Bone marrow (tissue), 2 donors: ENCODE measurements around the gene ANO6.
A peak's percentile ranks its signal among the peaks of the same experiment; 100 is the strongest.
"Not testable (repeated sequence)": the region's sequence is repeated elsewhere in the genome, so short reads cannot be mapped to it uniquely, and the experiment has no call there.

Experiments used
- DNase-seq, 2 donors: peaks; one replicate each; lab custom pipeline; 2025; lab: John Stamatoyannopoulos, UW

The ANO6 gene

DNA sequence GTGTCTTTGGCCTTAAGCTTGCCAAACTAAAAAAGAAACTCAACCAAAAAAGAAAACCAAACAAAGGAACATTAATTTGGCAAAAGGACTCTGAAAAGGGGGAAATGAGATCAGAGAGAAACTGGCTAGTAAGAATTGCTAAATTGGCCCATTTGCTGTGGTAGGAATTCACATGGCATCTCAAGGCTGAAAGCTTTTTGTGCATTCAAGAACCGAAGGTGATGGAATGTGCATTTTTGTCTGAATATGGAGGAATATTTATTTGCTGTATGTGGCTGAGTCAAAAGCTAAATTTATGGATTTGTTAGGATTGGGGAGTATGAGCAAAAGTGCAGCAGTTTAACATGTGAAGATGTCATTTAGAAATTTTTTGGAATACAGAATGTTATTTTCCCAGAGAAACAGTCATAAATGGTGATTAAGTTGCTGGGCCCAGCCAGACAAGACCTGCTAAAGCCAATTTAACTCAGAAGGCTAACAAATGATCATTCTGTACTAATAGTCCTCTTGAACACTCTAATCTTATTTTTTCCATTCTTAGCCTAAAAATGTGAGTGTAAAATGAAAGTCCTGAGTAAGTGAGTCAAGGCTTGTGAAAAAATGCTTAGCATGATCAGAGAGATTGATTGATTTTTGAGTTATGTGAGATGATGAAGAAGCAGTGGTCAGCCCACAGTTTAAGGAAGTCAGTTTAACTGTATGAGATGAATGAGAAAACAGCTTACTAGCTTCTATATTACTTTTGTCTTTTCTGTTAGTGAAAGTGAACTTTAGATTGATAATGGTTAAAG lies 94.1 kb downstream of the ANO6 start:
- no peak for DNase-seq

DNA sequence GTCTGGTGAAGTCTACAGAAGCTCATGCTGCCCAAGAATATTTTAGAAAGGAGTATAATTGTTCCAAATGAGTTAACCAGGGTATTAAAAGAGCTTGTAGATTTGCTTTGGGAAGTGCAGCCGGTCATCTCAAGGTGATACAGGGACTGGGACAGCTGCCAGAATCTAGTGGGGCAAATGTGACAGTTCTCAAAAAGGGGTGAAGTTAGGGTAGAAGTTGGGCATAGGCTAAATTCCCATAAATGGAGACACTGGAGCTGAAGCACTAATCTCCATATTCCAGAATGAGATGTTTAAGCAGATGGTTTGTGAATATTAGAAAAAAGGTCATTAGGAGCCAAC lies 94.7 kb downstream of the ANO6 start:
- no peak for DNase-seq

DNA sequence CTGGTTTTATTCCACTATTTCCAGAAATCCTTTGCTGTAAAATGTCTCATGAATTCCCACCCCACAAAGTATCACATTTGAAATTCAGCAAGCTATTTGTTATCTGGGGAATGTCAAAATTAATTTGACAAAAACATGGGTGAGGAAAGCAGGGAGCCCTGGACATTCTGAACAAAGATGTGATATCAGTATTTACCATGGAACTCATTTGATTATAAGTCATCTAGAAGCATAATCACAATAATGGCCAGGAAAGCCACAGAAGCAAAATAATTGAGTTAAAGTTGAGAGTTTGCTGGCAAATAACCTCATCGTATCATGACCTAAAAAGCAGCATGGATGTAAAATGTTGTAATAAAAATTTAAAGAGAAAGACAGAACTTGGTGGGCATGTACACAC lies 96.1 kb downstream of the ANO6 start:
- no peak for DNase-seq

DNA sequence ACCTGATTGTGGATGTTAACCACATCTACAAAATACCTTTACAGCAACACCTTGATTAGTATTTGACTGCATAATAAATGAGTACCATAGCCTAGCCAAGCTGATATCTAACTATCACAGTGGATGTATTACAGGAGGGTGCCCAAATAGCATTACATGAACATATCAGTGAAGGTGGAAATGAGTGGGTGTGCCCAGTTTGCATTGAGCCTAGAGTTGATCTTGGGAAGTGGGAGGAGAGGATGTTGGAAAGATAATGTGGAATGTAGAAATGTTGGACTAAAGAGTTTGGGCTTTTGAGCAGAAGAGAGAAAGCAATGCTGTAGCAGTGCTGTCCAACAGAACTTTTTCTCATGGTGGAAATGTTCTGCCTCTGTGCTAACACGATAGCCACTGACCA lies 98.9 kb downstream of the ANO6 start:
- no peak for DNase-seq

DNA sequence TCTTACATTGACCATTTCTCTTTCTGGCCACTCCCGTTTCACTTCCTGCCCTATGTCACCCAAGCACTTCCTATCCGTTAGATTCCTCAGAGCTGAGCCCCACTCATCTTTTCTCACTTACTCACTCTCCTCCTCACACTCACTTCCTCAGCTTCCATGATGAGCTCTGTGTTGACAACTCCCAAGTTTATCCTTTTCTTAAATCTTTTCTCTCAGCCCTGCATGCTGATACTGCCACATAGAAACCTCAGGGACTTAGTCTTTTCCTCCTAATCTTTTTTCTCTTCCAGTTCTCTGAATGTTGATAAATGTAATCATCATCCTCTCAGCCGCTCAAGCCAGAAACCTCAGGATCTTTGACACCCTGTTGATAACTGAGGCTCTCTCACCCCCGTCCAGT lies 99.6 kb downstream of the ANO6 start:
- no peak for DNase-seq

DNA sequence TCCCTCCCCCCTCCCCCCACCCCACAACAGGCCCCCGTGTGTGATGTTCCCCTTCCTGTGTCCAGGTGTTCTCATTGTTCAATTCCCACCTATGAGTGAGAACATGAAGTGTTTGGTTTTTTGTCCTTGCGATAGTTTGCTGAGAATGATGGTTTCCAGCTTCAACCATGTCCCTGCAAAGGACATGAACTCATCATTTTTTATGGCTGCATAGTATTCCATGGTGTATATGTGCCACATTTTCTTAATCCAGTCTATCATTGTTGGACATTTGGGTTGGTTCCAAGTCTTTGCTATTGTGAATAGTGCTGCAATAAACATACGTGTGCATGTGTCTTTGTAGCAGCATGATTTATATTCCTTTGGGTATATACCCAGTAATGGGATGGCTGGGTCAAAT lies 101.4 kb downstream of the ANO6 start:
- not testable (repeated sequence) for DNase-seq

DNA sequence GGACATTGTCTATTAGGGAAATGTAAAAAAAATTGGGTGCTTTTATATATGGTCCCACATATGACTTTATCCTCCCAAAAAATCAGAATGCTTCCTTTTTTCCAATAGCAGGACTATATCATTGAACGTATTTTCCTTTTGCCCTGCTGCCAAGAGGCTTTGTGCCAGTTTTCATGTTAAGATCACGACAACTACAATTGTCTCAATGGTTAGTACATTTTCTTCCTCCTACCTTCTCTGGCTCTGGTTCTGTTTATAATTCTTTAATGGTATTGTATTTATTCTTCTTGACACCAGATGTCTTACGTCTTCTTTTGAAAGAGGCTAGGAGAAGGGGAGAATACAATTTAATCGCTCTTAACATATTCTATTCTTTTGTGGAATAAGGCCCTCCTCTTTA lies 106.9 kb downstream of the ANO6 start:
- no peak for DNase-seq

DNA sequence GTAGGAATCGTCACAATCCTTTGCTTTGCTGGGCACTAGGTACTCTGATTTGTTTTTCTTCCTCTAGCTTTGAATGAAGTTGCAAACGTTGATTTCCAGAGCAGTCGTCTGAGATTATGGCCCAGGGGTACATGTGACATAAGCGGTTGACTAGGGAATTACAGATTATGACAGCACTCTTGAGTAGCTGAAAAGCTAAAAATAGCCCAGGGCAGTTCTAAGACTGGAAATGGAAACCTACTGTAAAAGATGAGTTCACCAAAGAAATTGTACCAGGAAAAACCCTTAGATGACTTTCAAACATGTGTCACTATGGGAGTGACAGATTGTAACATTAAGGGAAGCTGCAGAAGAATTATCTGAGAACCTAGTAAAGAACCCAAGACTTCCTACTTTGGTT lies 108.5 kb downstream of the ANO6 start:
- peak in 1 of 2 donors; percentile 6 for DNase-seq

DNA sequence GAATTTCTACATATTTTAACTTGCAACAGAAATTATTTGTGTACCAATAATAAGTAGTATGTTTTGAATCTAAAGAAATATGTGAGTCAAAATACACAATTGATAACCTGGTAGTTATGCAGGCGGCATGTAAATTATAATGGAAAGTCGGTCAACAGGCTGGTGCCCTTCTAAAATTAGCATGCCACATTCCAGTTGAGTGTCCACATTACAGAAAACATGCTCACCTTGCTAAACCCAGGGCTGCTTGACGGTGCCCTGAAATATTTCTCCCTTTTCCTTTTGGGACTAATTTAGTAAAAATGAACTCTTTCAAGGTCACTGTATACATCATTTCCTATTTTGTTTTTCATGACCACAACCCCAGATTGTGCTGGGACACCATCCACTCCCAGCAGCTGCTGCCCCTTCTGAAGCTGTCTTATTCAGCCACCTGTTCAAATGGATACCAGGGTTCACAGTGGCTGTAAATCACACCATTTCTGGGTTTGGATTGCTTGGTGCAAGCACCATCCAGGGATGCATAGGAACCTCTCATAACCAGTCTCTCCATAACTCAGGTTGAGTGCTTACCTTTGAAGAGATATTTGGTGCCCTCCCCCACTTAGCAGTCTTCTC lies 110.6 kb downstream of the ANO6 start:
- no peak for DNase-seq

DNA sequence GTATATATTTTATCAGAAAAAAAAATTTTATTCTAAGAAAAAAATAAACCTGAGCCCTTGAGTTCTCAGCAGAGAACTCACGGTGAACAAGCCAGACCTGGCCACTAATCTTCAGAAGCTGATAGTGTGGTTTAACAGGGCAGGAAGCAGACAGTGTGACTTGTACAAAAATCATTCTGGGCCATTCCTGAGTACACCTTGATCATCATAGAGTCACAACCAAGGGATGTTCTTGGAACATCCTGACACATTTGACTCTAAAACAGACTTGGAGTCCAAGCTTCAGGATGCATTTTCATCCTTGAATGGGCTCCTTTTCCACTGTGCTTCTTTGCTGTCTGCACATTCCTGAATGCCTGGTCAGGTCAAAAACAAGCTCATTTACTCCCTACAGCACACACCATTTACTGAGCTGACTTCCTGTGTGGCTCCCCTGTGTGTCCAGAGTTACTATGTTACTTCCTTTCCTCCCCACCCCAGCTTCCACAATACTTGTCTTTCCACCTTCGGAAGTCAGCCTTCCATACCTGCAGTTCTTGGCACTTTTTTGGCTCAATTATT lies 112.0 kb downstream of the ANO6 start:
- no peak for DNase-seq

DNA sequence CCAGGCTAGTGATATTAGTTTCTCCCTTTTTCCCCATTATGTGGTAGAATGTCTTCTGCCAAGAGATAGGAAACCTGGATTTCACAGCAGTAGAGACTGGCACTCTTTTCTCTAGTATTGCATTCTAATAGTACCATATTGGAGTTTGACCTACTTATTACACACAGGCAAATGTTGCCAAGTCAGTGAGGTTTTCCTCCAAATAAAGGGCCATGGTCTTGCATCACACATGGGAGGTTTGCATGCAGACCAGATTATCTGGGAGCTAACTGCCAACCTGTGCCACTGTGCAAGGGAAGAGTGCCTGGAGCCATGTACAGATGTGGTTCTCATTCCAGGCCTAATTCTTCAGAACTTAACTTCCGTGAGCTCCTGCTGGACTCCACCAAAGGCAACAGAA lies 113.3 kb downstream of the ANO6 start:
- no peak for DNase-seq

DNA sequence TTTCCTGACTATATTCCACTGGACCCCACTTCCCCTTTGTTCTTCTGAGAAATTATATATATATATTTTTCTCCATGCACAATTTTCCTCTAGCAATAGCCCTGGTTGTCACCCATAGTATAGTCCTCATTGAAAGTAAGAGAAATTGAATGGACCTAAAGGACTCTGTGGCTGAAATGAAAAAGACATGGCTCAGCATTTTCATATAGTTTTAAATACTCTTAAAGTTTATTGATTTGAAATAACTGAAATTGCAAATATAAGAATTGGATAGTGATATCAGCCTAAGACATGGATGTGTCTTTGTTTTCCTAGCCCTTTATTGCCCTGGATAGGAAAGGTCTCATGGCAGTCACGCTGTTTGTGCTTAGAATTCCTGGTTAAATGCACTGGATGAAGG lies 113.8 kb downstream of the ANO6 start:
- DNase-seq, result no peak

DNA sequence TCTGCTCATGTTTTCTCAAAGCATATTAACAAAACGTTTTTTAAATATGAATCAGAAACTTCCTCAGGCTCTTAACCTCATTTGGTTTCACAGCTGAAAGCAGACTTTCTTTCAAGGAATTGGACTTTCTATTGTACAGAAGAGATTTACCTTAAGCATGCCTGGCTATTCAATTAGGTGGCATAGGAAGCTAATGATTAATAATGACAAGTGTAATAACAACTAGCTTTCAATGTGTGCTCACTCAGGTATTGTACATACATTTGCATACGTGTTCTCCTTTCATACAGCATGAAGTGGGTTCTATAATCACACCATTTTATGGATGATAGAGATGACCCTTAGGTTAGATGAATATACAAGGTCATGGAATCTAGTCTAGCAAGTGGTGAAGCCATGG lies 115.7 kb downstream of the ANO6 start:
- no peak for DNase-seq

DNA sequence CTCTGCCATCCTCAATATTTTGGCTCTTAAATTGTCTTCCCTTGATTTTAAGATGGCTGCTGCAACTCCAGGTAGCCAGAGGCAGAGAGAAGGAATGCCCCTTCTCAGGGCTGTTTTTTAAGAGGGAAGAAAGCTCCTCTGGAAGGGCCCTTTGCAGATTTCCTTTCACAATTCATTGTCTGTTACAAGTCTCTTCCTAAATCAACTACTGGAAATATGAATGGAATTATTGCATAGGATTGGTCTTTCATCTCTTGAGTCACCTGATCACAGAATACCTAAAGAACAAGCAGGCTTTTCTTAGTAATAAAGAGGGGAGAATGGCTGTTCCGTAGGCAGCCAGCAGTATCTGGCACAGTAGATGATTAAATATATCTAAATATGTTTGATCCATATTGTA lies 118.5 kb downstream of the ANO6 start:
- DNase-seq, result no peak

DNA sequence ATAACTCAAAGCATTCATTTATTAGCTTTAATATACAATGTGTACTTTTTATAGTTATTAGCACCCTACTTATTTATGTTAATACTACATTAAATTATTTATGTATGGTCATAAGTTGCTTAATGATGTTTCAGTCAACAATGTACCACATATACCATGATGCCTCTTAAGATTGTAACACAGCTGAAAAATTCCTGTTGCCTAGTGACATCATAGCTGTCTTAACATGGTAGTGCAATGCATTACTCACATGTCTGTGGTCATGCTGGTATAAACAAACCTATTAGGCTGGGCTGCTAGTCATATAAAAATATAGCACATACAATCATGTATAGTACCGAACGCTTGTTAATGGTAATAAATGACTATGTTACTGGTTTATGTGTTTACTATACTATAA lies 120.4 kb downstream of the ANO6 start:
- no peak for DNase-seq

DNA sequence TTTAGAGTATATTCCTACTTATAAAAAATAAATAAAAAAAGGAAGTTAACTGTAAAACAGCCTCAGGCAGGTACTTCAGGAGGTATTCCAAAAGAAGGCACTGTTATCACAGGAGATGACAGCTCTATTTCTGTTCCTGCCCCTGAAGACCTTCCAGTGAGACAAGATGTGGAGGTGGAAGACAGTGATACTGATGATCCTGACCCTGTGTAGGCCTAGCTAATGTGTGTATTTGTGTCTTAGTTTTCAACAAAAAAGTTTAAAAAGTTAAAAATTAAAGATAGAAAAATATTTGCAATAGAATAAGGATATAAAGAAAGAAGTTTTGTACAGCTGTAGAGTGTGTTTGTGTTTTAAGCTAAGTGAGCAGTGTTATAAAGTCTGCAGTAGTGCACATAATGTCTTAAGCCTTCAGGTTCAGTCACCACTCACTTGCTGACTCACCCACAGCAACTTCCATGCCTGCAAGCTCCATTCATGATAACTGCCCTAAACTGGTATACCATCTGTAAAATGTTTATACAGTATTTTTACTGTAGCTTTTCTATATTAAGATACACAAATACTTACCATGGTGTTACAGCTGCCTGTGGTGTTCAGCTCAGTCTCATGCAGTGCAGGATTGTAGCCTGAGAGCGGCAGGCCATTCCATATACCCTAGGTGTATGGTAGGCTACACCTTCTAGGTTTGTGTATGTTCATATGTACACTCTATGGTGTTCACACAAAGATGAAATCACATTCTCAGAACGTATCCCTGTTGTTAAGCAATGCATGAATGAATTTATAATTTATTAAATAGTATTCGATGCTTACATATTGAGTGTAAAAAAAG lies 121.1 kb downstream of the ANO6 start:
- no peak for DNase-seq

DNA sequence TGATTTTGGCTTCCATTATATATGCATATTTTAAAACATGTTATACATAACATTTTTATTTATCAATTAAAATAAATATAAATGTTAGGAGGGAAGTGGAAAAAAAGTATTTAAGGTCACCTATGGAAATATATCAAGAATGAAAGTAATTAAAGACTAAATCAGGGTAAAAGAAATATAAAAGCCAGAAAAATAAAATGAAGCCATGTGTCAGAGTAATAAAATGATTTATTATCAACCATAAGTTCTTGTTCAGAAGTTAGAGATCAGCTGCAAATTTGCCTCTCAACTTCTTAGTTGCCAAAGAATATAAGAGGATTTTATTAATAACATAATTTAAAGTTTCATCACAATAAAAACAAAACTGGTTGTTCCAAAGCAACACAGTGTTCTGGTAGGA lies 121.9 kb downstream of the ANO6 start:
- no peak for DNase-seq

DNA sequence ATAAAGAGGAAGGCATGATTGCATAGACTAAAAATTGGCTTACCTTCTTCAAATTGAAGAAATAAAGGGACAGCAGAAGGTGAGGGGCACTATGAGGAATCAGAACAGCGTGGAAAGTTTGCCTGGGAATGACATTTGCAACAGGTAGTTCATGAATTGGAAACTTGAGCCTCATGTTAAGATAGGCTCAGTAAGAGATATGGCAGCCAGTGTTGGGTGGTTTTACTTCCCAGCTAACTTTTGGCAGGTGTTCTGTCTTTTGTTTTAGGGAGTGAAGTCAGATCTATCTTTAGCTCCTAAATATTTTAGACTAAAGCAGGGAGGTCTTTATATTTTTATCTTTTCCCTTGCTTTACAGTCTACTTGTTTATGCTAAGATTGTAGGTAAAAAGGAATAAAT lies 122.4 kb downstream of the ANO6 start:
- DNase-seq, result no peak

DNA sequence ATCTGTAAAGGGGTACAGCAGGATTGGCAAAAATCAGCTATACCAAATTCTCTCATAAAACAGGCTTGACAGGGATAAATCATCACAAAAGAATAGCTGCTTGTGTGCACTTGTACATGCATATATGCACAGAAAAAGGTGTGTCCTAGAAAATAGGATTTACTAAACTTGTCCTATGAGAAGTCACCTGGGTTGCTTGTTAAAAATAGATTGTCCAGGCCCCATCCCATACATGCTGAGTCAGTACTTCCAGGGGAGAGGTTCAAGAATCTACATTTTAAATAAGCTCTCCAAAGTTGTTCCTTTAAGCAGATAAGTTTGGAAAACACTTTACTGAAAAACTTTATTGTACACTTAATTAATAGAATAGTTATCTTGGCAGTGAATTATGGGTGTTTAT lies 123.1 kb downstream of the ANO6 start:
- DNase-seq, result no peak

DNA sequence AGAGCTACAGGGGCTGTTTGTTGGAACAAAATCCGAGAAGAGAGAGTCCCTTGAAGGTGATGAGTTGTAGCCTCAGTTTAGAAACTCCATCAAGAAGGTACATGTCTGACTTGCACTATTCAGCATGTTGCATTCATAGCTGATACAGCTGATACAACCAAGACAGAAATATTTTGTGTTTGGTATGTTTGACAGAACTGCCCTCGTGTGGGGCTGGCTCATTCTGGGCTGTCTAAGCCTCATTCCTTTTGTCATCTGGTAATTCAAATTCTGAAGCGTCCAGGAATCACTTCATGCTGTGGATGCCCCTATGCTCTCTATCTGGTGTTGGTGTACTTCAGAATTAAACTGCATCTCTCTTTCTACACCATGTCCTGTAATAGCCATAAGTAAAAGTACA lies 126.3 kb downstream of the ANO6 start:
- DNase-seq, result no peak

DNA sequence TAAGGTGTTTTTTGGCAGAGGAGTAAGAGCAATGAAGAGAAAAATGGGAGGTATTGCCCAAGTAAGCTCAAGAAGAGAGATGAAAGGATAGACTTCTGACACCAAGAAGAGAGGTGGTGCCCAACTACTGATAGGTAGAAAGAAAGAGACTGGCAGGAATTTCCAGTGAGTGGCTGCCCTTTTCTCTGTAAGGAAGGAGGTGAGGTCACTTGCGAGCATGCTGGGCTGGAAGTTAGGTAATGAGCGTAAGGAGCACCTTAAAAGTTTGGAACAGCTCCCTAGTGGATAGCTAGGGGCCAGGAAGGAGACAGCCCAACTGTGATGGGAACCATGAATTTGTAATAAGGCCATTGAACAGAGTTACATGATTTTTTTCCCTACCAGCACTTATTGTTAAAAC lies 127.0 kb downstream of the ANO6 start:
- DNase-seq, result no peak

DNA sequence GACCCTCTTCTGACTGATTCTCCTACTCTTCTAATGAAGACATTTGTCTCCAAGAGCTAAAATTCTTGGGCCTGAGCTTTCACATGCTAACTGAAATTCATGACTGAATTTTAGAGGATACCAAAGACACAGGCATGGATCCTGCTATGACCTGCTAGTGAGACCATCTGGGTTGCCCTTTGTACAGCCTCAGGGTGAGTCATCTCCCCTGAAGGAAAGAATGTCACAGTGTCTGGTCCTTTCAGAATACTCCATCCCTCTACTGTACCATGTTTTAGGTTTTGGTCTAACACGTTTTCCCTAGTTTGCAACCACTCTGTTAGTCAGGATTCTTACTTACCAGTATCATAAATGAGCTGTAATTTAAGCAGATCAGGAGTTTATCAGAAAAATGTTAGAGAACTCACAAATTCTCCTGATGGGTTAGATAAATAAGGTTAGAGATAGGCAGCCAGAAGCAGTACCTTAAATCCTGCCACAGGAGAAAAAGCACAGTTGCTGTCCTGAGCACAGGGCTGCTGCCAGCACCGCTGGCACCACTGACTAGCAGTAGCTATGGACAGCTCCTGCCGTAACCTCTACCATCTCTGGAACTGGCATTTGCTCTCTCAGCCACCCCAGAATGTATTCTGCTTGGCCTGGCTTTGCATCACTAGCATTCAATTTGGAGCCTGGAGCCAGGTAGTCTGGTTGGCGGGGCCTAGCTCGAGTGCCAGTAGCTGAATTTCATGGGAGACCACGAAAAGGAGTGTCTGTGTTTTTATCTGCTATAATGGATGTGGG lies 127.6 kb downstream of the ANO6 start:
- no peak for DNase-seq
